GM23338 (cell line): ENCODE data around the gene EOLA2. TPM values are rescaled to one million over a fixed set of nuclear protein-coding genes. Genes with fewer than 3 reads are reported as not detected.
A peak's percentile ranks its signal among the peaks of the same experiment; 100 is the strongest.
"Not testable (repeated sequence)": the region's sequence is repeated elsewhere in the genome, so short reads cannot be mapped to it uniquely, and the experiment has no call there.

Experiments used
- ATAC-seq: fragments of 200-7000 bp; cut with Tn5 transposase; 3 replicates; pipeline ENCODE4 v1.9.1; 2020
- DNase-seq: peaks from one replicate; pipeline ENCODE4 v3.0.0-alpha.2; 2015; ENCODE audit warnings: low spot score
- H2AFZ ChIP-seq: fragments of 200-600 bp; sonication (generic); 2 replicates; pipeline ENCODE4 v1.8.0; 2016; ENCODE audit warnings: antibody characterized with exemption, mild to moderate bottlenecking, moderate library complexity
- H3F3A ChIP-seq: fragments of 200-600 bp; sonication (generic); replicated peaks from 2 replicates; pipeline ENCODE4 v1.8.0; 2017; ENCODE audit warnings: antibody characterized with exemption, mixed run types, low read depth
- H3K27ac ChIP-seq: fragments of 200-600 bp; sonication (generic); 2 replicates; pipeline ENCODE4 v1.6.1; 2016; ENCODE audit warnings: low read depth
- H3K27me3 ChIP-seq: fragments of 200-600 bp; sonication (generic); 2 replicates; pipeline ENCODE4 v1.8.0; 2016; ENCODE audit warnings: mild to moderate bottlenecking, mixed run types, moderate library complexity; ENCODE audit not compliant: insufficient read depth
- H3K36me3 ChIP-seq: fragments of 200-600 bp; sonication (generic); 2 replicates; pipeline ENCODE4 v1.8.0; 2016; ENCODE audit warnings: mild to moderate bottlenecking; ENCODE audit not compliant: insufficient read depth
- H3K4me1 ChIP-seq: fragments of 200-600 bp; sonication (generic); 2 replicates; pipeline ENCODE4 v1.8.0; 2016; ENCODE audit warnings: mild to moderate bottlenecking, moderate library complexity; ENCODE audit not compliant: insufficient read depth
- H3K4me2 ChIP-seq: fragments of 200-600 bp; sonication (generic); 2 replicates; pipeline ENCODE4 v1.7.1; 2017; ENCODE audit warnings: mixed run types
- H3K4me3 ChIP-seq: fragments of 200-600 bp; sonication (generic); 2 replicates; pipeline ENCODE4 v1.6.1; 2016; ENCODE audit warnings: mixed run types
- H3K79me2 ChIP-seq: fragments of 200-600 bp; sonication (generic); replicated peaks from 2 replicates; pipeline ENCODE4 v1.8.0; 2017; ENCODE audit warnings: mild to moderate bottlenecking; ENCODE audit not compliant: insufficient read depth
- H3K9me2 ChIP-seq: fragments of 200-600 bp; sonication (generic); 2 replicates; pipeline ENCODE4 v1.8.0; 2017; ENCODE audit not compliant: insufficient read depth
- H4K20me1 ChIP-seq: fragments of 200-600 bp; sonication (generic); replicated peaks from 2 replicates; pipeline ENCODE4 v1.8.0; 2017; ENCODE audit warnings: mild to moderate bottlenecking; ENCODE audit not compliant: insufficient read depth
- H3K27ac Mint-ChIP-seq: 2 replicates; pipeline ENCODE4 v1.8.0; 2020; ENCODE audit warnings: inconsistent platforms, mild to moderate bottlenecking, moderate library complexity, mixed read lengths
- H3K27me3 Mint-ChIP-seq: 3 replicates; pipeline ENCODE4 v1.8.0; 2022; ENCODE audit warnings: low read depth, mild to moderate bottlenecking, moderate library complexity, mixed read lengths, inconsistent platforms; ENCODE audit not compliant: insufficient read depth, poor library complexity
- H3K36me3 Mint-ChIP-seq: 3 replicates; pipeline ENCODE4 v1.8.0; 2021; ENCODE audit warnings: low read depth, mild to moderate bottlenecking, inconsistent platforms, moderate library complexity, mixed read lengths
- H3K4me1 Mint-ChIP-seq: 3 replicates; pipeline ENCODE4 v1.8.0; 2020; ENCODE audit warnings: mild to moderate bottlenecking, inconsistent platforms, mixed read lengths
- H3K4me3 Mint-ChIP-seq: 3 replicates; pipeline ENCODE4 v1.8.0; 2021; ENCODE audit warnings: moderate library complexity, mild to moderate bottlenecking, inconsistent platforms, mixed read lengths
- H3K9me3 Mint-ChIP-seq: 3 replicates; pipeline ENCODE4 v1.8.0; 2020; ENCODE audit warnings: moderate library complexity, mild to moderate bottlenecking, inconsistent platforms, mixed read lengths
- polyA plus RNA-seq: library from polyadenylated mRNA; unstranded; fragments of >200 nt; fragmentation: Nextera tagmentation; extraction: Ambion mirVana; gene quantifications from 2 replicates; pipeline ENCODE4 v1.2.1, GENCODE V29; 2016
- total RNA-seq: library from RNA; depleted of rRNA; stranded (reverse); fragments of >200 nt; shearing (Covaris generic); gene quantifications from 2 replicates; pipeline ENCODE4 v1.2.3, GENCODE V29; 2014
- TF ChIP-seq, protein P1 (sequence below), 2 experiments: fragments of 200-600 bp in 1 of 2; sonication (generic) in 1 of 2; conservative IDR thresholded peaks; 2 replicates each; pipeline versions ENCODE4 v1.5.1 to v1.6.1; 2016 to 2017; ENCODE audit warnings: antibody characterized with exemption in 2 of 2, low read depth in 2 of 2, mild to moderate bottlenecking in 2 of 2, moderate library complexity in 1 of 2

Gene EOLA2
- total and polyA plus RNA-seq, 2 experiments from 2014 or later, result 24.4 to 25.1 TPM

DNA sequence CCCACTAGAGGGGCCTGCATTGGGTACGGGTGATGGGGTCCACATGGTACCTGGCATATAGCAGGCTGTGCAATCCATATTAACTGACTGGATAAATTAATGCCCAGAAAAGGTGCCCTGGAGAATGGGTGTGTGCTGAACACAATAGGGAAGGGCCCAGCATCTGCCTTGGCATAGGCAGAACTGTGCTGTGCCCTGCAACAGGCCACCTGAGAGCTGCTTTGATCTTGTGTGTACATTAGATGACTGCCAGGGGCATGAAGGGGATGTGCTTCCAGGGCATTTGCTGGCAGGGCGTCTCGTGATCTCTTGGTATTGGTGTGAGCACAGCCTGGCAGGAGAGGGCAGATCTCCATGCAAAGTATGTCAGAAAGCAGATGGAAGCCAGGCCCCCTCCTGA is 8.6 kb upstream of the EOLA2 start:
- H3K27ac ChIP-seq, H3K4me3 Mint-ChIP-seq, H3K27ac Mint-ChIP-seq, H2AFZ ChIP-seq, H3K4me2 ChIP-seq, ATAC-seq, H3K79me2 ChIP-seq, H3K9me2 ChIP-seq, H3K27me3 ChIP-seq, H3K4me3 ChIP-seq, DNase-seq, H3K4me1 ChIP-seq, H4K20me1 ChIP-seq, H3K27me3 Mint-ChIP-seq, H3K36me3 ChIP-seq, H3F3A ChIP-seq, H3K9me3 Mint-ChIP-seq: not testable (repeated sequence)
- Mint-ChIP-seq H3K4me1 (peaks cover 17% of the 10 kb centered on the region), H3K36me3 (peaks cover 29% of the 10 kb centered on the region; the same call in 2 of the 3 replicates)

DNA sequence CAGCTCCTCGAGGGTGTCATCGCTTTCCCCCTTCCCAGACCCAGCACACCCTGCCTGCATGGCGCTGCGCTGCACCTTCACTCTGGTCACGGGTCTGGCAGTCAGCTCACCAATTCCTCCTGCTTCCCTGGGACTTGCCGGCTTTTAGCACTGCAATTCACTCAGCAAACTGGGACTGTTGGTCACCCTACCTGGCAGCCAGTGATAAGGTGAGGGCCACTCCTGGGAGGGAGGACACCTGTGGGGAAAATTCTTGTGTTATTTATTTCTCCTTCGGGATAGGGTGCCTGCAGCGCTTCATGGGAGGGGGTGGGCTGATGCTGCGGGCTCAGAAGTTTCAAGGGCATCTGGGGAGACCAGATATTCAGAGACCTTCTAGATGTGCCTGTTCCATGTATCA is 7.5 kb upstream of the EOLA2 start:
- not testable (repeated sequence) for H3K4me3 ChIP-seq, H3K4me1 ChIP-seq, H3K9me3 Mint-ChIP-seq, H3K27me3 ChIP-seq, H3K4me3 Mint-ChIP-seq, DNase-seq, H3K27me3 Mint-ChIP-seq, H3K79me2 ChIP-seq, H3K4me2 ChIP-seq, H3K27ac ChIP-seq, H3K9me2 ChIP-seq, H4K20me1 ChIP-seq, H3F3A ChIP-seq, ATAC-seq, H3K36me3 ChIP-seq, H2AFZ ChIP-seq, H3K27ac Mint-ChIP-seq
- Mint-ChIP-seq H3K4me1 (peaks cover 17% of the 10 kb centered on the region), H3K36me3 (peaks cover 20% of the 10 kb centered on the region; the same call in 1 of the 3 replicates)

DNA sequence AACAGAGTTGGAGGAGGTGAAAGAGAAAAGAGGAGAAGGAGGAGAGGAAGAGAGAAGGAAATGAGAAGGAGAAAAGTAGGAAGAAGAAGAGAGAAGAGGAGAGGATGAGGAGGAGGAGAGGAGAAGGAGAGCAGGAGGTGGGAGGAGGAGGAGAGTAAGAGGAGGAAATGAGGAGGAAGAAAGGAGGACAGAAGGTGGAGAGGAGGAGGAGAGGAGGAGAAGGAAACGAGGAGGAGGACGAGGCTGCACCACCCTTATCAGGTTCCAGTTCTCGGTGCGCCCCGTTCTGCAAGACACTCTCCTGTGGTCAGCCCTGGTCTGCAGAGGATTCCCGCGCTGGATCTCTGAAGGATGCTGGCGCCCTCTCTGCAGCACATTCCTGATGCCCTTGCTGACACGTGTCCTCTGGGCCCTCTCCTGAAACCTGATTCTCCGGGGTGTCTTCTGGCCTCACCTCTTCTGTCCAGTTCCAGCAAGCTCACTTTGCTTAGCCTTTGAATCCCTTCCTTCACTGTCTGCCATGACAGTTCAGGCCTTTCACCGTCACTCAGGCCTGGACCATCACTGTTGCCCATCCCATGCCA is 6.9 kb upstream of the EOLA2 start:
- ATAC-seq, H3K9me3 Mint-ChIP-seq, H2AFZ ChIP-seq, DNase-seq, H3K27ac Mint-ChIP-seq, H3K4me3 Mint-ChIP-seq, H3K27ac ChIP-seq, H3K4me3 ChIP-seq, H3K27me3 Mint-ChIP-seq, H3K36me3 ChIP-seq, H3F3A ChIP-seq, H3K4me2 ChIP-seq, H3K9me2 ChIP-seq, H3K79me2 ChIP-seq, H4K20me1 ChIP-seq, H3K27me3 ChIP-seq, H3K4me1 ChIP-seq: not testable (repeated sequence)
- H3K4me1 Mint-ChIP-seq, result peaks cover 17% of the 10 kb centered on the region
- peaks cover 15% of the 10 kb centered on the region; the same call in 1 of the 3 replicates for H3K36me3 Mint-ChIP-seq

DNA sequence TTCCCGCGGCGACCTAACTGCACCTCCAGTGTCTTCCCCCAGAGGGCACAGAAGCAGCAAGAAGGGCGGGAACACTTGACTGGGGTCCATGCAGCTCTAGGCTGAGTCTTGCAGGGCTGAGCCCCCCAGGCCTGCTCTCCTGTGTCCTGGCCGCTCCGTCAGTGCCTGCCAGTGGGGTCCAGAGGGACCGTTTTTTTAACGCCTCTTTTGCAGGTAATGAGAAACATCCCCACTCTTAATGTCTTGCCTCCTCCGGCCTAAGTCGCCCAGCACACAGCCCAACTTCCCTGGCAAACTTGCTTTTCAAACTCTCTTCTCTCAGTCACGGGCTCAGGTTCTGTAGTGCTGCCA is 2.4 kb upstream of the EOLA2 start:
- not testable (repeated sequence) for H3K4me2 ChIP-seq, H3K9me3 Mint-ChIP-seq, ATAC-seq, H3K36me3 ChIP-seq, H3K27me3 Mint-ChIP-seq, H3K4me1 Mint-ChIP-seq, H3K4me3 ChIP-seq, H3K79me2 ChIP-seq, H4K20me1 ChIP-seq, H2AFZ ChIP-seq, H3K27me3 ChIP-seq, H3K27ac ChIP-seq, DNase-seq, H3F3A ChIP-seq, H3K36me3 Mint-ChIP-seq, H3K9me2 ChIP-seq, H3K4me1 ChIP-seq
- Mint-ChIP-seq H3K27ac (peak overlapping the region; percentile 87), H3K4me3 (peak overlapping the region; percentile 84)
- TF ChIP-seq, protein P1, sequence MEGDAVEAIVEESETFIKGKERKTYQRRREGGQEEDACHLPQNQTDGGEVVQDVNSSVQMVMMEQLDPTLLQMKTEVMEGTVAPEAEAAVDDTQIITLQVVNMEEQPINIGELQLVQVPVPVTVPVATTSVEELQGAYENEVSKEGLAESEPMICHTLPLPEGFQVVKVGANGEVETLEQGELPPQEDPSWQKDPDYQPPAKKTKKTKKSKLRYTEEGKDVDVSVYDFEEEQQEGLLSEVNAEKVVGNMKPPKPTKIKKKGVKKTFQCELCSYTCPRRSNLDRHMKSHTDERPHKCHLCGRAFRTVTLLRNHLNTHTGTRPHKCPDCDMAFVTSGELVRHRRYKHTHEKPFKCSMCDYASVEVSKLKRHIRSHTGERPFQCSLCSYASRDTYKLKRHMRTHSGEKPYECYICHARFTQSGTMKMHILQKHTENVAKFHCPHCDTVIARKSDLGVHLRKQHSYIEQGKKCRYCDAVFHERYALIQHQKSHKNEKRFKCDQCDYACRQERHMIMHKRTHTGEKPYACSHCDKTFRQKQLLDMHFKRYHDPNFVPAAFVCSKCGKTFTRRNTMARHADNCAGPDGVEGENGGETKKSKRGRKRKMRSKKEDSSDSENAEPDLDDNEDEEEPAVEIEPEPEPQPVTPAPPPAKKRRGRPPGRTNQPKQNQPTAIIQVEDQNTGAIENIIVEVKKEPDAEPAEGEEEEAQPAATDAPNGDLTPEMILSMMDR (conservative IDR thresholded peaks at IDR 0.05; ENCODE audit: low read depth in 2 of 2), result peak; percentile 14 to 57; a peak in 2 of 4 replicates
